Subcutaneous adipose tissue (tissue), 4 donors: ENCODE measurements around the gene DLGAP1. TPM values are rescaled to one million over a fixed set of nuclear protein-coding genes. Genes with fewer than 3 reads are reported as not detected.

ENCODE experiments used
- total RNA-seq, 4 donors: library from RNA; depleted of rRNA; stranded (reverse); fragments of >200 nt; gene quantifications; one replicate each; pipeline ENCODE4 v1.1.0, GENCODE V29; 2016
- TF ChIP-seq, protein P1 (sequence below): fragments of 450-650 bp; IDR thresholded peaks from one replicate; pipeline ENCODE4 v1.5.1; 2016; ENCODE audit warnings: low read depth, mild to moderate bottlenecking, control low read depth, antibody characterized with exemption, moderate library complexity

Gene DLGAP1
- total RNA-seq, 4 donors from 2014 or later: 0.44 to 3.3 (median 0.99) TPM

- TF ChIP-seq, protein P1, sequence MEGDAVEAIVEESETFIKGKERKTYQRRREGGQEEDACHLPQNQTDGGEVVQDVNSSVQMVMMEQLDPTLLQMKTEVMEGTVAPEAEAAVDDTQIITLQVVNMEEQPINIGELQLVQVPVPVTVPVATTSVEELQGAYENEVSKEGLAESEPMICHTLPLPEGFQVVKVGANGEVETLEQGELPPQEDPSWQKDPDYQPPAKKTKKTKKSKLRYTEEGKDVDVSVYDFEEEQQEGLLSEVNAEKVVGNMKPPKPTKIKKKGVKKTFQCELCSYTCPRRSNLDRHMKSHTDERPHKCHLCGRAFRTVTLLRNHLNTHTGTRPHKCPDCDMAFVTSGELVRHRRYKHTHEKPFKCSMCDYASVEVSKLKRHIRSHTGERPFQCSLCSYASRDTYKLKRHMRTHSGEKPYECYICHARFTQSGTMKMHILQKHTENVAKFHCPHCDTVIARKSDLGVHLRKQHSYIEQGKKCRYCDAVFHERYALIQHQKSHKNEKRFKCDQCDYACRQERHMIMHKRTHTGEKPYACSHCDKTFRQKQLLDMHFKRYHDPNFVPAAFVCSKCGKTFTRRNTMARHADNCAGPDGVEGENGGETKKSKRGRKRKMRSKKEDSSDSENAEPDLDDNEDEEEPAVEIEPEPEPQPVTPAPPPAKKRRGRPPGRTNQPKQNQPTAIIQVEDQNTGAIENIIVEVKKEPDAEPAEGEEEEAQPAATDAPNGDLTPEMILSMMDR: no peak
These were observed 554.8 kb downstream of the DLGAP1 start for GRCh38 chr18:3900327-3900726.

DNA sequence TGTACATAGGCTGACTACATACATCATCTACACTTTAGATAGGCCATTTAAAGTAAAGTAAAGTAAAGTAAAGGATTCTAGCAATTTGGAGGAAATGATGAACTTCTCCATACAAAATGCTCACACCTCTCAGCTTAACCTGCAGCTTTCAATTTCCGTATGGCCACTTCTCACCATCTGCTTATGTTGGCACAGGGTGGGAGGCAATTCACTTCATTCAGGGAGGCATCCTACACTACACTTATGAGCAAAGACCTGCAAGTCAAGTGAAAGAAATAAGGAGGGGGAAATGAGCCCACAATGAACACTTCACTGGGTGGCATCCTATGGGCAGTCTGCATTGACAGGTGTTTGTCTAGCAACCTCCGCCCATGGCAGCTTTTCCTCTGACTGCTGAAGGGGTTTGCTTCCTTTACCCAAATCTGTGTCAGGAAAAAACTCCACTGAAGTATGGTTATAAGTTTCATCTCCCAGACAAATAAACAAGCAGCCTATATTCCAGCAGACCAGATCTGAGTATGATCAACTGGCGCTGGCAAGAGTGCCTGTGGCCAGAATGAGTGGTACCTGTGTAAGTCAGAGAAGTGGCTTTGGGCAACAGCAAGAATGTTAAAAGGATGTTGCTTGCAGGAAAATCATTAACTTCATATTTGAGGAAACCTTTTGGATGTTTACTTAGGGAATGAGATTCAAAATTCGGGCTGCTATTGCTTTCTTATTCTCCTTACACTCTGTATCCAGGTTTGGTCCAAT is 556.1 kb downstream of the DLGAP1 start:
- TF ChIP-seq, protein P1: no peak

- TF ChIP-seq, protein P1: no peak
These were observed 563.0 kb downstream of the DLGAP1 start for GRCh38 chr18:3892152-3892551.

- TF ChIP-seq, protein P1: no peak
These were observed 563.9 kb downstream of the DLGAP1 start for GRCh38 chr18:3891245-3891644.

DNA sequence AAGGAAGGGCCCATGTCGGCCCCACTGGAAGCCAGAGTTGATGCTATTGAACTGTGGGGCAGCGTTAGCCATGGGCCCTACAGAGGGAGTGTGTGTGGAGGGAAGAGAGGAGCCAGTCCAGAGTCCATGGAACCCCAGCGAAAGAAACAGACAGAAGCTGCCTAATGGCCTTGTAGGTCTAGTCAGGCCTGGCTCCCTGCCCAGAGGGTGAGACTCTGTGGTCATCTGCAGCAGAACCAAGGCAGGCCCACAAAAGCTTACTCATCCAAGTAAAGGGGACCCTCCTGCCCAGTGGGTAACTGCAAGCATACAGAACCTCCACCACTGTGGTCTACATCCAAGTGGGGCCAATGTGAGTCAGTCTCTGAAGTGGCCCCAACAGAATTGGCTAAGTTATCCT is 565.3 kb downstream of the DLGAP1 start:
- TF ChIP-seq, protein P1: no peak

- TF ChIP-seq, protein P1: no peak
These were observed 566.0 kb downstream of the DLGAP1 start for GRCh38 chr18:3889121-3889520.

- TF ChIP-seq, protein P1: no peak
These were observed 568.4 kb downstream of the DLGAP1 start for GRCh38 chr18:3886575-3887322.
